VCaP (cell line): ENCODE measurements around the gene CDPF1.

Experiments
- H3K27ac ChIP-seq: fragments of 450-650 bp; 2 replicates; pipeline ENCODE4 v1.5.1; 2017
- CTCF ChIP-seq: fragments of 450-650 bp; conservative IDR thresholded peaks from 2 replicates; pipeline ENCODE4 v1.5.1; 2017; ENCODE audit warnings: mild to moderate bottlenecking, moderate library complexity

CDPF1 gene, protein sequence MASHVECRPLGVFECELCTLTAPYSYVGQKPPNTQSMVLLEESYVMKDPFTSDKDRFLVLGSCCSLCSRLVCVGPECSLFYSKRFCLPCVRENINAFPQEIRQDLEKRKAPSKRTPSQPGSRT

DNA sequence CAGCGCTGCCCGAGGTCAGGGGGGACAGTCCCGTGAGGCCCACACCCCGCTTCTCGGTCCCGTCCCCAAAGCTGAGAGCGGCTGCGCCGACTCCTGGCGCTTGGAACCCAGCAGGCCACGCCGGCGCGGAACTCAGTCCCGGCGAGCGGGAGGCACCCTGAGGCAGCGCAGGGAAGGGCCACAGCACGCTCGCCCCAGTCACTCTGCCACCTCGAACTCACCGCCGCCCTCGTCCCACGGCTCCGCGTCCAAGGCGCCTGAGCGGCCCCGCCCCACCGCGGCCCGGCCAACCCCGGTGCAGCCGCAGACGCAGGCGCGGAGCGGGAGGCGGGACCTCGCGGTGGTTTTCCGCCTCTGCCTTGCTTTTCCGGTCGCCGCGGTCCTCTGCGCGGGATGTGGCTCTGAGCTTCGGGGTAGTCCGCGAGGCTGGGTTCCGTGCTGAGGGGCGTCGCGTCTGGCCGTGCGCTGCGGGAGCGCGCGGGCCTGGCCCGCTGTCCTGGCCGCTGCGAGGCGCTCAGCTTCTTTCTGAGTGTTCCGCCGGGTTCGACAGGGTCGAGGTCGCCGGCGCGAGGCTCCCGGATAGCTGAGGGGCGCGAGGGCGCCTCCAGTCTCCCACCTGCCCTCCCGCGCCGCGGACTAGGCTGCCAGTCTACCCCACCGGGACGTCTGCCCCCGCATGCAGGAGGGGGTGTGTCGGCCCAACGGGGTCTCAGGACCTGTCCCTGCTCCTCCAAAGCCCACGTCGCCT is at the start of gene CDPF1:
Gene CDPF1 (minus strand): TSS at position 259 of the 748 bp plus-strand sequence. CDS start 2,009 bp downstream, outside the sequence.
- TF ChIP-seq CTCF, result no peak
- H3K27ac ChIP-seq, result peak within 1 kb of the TSS; percentile 72

GRCh38 chr22:46299101-46299500 is 49.0 kb upstream of the CDPF1 start:
- no peak for TF ChIP-seq CTCF
- no peak overlapping the region for H3K27ac ChIP-seq

GRCh38 chr22:46297151-46297812 is 47.2 kb upstream of the CDPF1 start:
- TF ChIP-seq CTCF, result no peak
- peak overlapping the region; percentile 84; the same call in 1 of the 2 replicates for H3K27ac ChIP-seq

GRCh38 chr22:46296257-46297150 is 46.4 kb upstream of the CDPF1 start, which contains the start of gene GTSE1:
Gene GTSE1 (plus strand): TSS chr22:46296870. CDS start chr22:46297401, 531 bp downstream.
- peak within 1 kb of the TSS; percentile 84 for H3K27ac ChIP-seq
- TF ChIP-seq CTCF, result 0 out of 2 replicates have a peak, but pooled peaks have one; percentile 13

DNA sequence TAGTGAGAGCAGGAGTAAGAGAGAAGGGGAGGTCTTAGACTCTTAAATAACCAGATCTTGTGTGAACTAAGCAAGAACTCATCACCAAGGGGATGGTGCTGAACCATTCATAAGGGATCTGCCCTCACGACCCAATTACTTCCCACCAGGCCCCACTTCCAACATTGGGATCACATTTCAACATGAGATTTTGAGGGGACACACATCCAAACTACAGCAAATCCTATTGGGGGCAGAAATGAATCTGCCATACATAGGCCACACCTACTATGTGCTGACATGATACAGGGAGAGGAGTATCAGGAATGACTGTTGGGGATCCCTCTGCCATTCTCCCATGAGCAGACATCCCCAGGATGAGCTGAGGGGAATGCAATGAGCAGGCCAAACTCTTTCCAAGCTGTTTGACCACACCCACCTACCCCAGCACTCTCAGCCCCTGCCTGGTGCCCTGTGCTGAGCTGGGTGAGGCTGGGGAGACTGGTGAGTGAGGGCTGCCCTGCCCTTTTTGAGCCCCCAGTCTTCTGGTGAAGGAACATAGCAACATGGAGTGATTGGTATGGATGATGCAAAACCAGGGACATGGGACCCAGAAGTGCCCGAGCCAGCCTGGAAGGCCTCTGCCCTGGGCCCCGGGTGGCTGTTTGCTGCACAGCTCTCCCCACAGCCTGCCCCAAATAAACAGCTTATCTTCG is 45.3 kb upstream of the CDPF1 start:
- TF ChIP-seq CTCF, result no peak
- peak overlapping the region; percentile 84 for H3K27ac ChIP-seq

DNA sequence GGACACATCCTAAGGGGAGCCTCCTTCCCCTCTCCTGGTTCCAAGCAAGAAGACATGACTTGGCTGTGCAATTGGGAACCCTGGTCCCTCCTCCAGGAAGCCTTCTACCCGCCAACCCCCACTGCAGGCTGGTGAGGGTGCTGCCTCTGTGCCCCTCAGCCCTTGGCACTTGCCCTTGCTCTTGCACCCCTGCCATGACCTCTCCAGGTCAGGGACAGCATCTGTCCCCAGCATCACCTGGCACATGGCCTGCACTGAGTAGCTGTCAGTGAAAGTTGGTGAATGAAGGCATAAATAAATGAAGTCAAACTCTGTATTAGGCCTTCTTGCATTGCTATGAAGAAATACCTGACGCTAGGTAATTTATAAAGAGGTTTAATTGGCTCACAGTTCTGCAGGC is 44.7 kb upstream of the CDPF1 start:
- no peak overlapping the region for H3K27ac ChIP-seq
- no peak for TF ChIP-seq CTCF
